HG03103 (cell line): ENCODE results near the gene KMT5C.
"Not testable (repeated sequence)": the region's sequence is repeated elsewhere in the genome, so short reads cannot be mapped to it uniquely, and the experiment has no call there.

Experiments
- ATAC-seq: cut with Tn5 transposase; IDR thresholded peaks from one replicate; pipeline ENCODE4 v1.9.1; 2021; ENCODE audit warnings: low read depth; ENCODE audit not compliant: unreplicated experiment

Gene KMT5C

DNA sequence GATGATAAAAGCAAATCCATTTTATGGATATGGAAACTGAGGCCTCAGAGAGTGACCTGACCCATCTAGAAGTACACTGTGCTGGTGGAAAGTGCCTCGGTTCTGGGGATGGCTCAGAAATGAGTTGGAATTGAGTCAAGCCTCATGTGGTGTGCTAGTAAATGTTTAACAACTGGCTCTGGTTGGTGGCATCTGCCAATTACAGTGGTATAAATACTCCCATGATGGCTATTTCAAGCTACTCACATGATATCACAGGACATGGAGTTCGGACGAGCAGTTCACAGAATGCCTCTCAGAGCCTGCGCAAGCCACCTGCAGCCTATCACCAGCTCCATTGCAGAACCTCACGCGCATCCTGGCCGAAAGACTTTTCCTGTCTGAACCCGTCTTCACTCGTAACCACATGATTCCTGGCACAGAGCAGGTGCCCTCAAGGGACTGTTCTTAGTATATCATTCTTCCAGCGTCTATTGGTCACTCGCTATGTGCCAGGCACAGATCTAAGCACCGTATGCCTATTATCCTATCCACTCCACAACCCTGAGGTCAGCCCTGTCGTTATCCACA is 23.6 kb upstream of the KMT5C start:
- no peak for ATAC-seq

GRCh38 chr19:55316646-55317045 is 23.0 kb upstream of the KMT5C start:
- ATAC-seq, result no peak

DNA sequence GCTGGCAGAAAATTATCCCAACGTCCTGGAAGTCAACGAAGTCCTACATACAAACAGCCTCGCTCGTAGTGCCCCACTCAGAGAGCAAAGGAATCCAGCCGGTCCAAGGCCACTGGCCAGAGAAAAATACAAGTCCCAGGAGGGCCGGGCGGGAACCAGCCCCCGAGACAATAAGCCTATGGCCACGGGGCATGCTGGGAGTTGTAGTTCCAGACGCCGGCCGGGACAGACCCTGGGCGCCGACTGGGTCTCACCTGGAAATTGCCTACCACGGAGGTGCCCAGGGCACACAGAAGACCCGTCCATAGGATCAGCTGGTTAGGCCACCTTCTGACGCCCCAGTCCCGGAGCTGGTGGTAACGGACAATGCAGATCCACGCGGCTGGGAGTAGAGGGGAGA is 19.9 kb upstream of the KMT5C start:
- ATAC-seq, result no peak

DNA sequence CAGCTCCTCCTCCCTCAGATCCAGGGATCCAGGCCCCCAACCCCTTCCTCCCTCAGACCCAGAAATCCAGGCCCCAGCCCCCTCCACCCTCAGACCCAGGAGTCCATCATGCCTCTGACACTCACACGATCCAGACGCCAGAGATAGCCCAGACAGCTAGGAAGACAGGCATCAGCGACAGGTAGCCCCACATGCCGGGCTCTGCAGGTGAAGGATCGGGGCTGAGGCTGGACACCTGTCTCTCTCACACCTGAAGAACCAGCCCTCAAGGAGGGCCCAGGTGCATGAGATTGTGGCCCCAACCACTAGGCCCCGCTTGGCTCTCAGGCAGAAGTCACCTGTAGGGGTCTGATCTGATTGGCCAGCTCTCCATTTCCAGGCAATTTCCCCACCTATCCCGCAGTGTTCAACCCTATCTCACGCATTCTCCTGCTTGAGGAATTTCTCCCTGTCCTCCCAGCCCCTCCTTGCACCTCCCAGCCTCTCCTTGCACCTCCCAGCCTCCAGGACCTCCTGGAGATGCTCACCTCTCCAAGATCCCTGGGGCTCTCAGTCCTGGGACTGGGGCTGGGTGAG is 18.7 kb upstream of the KMT5C start:
- no peak for ATAC-seq

DNA sequence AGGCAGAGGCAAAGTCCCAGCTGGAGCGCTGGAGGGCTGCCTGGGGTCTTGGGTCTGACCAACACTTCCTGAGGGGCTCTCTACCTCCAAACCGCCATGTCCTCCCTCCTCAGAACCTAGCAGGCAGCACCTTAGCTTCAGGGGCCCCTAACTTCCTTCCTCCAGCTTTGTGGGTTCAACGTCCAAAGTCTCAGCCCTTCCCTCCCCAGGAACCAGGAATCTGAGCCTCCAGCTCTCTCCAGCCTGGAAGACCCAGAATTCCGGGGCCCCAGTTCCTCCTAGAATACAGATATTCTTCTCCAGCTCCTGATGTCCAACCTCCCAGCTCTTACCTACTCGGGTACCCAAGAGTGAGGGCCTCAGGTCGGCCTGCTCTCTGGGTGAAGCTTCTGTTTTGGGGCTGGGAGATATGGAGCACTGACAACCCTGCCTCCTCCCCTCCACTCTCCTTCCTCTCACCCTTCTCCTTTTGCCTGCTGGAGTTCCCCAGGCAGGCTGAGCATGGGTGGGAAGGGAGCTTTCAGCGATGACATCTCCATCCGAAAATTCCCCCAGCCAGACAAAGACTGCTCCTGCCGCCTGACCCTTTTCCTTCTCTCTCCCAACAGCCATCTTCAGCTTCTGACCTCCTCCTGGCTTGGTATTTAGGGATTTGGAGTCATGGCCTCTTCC is 18.1 kb upstream of the KMT5C start:
- ATAC-seq, result no peak

- ATAC-seq, result no peak
Observed at GRCh38 chr19:55322204-55322885, 17.3 kb upstream of the KMT5C start.

- ATAC-seq, result no peak
Observed at GRCh38 chr19:55324662-55325061, 15.0 kb upstream of the KMT5C start.

- no peak for ATAC-seq
Observed at GRCh38 chr19:55325172-55325571, 14.5 kb upstream of the KMT5C start, which contains the start of gene TMEM150B. Gene TMEM150B (minus strand): TSS chr19:55325341. CDS start chr19:55321036, 4,305 bp downstream.

- ATAC-seq, result not testable (repeated sequence)
Observed at GRCh38 chr19:55328774-55329318, 10.8 kb upstream of the KMT5C start.

DNA sequence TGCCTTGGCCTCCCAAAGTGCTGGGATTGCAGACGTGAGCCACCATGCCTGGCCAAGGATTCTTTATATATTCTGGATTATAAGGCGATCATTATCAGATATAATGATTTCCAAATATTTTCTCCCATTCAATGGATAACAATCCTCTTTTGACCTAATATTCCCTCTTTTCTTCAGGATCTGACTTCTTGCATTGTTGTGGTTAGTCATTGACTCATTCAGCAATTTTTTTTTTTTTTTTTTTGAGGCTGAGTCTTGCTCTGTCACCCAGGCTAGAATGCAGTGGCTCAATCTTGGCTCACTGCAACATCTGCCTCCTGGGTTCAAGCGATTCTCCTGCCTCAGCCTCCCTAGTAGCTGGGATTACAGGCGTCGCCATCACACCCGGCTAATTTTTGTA is 9.9 kb upstream of the KMT5C start:
- ATAC-seq, result not testable (repeated sequence)

- no peak for ATAC-seq
Observed at GRCh38 chr19:55333870-55334269, 5.8 kb upstream of the KMT5C start.

DNA sequence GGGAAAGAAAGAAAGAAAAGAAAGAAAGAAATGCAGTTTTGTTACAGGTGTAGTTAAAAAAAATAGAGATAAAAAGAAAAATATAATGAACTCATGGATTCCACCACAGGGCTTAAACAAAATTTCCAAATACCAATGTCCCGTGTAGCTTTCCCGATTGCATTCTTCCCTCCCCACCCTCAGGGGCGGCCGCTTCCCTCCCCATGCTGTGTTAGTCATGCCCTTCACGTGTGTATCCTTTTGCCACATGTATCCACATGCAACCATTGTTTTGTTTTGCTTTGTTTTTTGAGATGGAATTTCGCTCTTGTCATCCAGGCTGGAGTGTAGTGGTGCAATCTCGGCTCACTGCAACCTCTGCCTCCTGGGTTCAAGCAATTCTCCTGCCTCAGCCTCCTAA is 3.6 kb upstream of the KMT5C start:
- ATAC-seq, result no peak

DNA sequence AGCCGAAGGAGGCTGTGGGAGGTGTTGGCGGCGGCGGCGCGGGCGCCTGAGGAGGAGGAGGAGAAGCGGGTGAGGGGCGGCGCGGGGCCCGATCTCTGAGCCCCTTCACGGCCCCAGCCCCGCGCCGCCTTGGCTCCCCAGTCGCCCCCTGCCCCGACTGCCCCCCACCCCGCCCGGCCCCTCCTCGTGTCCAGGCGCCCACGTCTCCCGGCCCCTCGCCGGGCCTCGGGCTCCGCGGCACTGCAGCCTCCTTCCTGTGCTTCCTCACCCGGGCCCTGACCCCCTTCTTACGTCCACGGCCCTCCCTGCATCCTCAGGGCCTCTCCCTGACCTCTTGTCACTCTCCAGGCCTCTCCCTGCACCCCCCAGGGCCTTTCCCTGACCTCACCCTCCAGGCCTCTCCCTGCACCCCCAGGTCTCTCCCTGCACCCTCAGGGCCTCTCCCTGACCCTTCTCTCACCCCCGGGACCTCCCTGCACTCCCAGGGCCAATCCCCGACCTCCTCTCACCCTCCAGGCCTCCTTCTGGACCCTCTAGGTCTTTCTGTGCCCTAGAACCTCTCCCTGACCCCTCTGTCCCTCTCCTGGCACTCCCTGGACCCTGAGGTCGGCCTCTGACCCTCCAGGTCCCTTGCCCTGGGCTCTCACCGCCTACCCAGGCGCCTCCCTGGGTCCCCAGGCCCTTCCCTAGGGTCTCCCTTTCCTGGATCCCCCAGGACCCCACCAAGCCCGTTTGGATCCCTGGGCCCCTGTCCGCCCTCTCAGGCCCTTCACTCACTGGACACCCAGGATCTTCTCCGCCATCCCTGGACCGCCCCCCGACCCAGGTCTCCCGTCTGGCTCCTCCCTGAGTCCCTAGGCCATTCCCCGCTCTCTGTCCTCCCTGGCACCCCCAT is 460 bp downstream of the KMT5C start:
- ATAC-seq, result no peak

- no peak for ATAC-seq
Observed at GRCh38 chr19:55340784-55341147, 1.1 kb downstream of the KMT5C start.

GRCh38 chr19:55341171-55341588 is 1.5 kb downstream of the KMT5C start:
- ATAC-seq, result no peak

DNA sequence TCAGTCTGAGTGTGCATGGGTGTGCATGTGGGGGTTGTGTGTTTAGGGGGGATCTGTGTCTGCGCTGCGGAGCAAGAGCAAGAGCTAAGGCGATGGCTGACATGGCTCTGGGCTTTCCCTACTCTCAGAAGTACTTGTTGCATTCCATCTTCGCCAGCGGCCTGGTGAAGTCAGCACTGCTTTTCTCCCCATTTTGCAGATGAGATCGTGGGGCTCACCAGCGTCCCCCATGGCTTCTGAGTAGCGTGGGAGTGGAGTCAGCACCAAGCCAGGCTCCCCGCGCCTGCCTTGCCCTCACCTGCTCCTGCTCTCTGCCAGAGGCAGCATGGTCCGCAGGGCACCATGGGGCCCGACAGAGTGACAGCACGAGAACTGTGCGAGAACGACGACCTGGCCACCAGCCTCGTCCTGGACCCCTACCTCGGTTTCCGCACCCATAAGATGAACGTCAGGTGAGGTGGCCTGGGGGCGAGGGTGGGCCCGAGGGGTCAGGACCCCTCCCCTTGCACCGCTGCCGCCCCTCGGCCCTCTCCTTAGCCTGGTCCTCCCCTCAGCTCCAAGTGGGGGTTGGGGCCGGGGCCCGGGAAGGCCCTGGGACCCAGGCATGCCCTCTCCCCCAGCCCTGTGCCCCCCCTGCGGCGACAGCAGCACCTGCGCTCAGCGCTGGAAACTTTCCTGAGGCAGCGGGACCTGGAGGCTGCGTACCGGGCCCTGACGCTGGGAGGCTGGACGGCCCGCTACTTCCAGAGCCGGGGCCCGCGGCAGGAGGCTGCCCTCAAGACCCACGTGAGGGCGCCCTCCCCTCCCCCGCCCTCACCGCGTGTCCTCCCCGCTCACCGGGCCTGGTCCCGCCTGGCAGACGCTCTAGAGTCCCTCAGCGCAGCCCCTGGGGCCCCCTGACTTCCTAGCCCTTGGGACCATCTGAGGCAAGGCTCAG is 2.2 kb downstream of the KMT5C start:
- ATAC-seq, result no peak

DNA sequence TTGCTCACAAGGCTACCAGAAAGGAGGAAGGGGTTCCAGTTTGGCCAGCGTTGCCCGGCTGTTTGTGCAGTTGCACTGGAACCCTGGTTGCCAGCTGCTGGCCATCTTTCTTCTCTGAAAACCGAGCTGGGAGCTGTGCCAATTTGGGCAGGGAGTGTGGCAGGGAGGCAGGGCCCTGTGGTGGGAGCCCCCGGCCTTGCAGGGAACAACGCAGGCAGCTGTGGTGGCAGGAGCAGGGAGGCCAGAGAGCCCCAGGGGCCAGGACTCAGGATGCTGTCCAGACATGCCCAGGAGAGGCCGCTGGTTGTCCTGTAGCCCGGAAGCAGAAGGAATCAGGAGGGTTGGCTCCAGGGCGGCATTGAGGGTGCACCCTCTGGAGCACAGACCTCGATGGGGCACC is 4.8 kb downstream of the KMT5C start:
- no peak for ATAC-seq

- no peak for ATAC-seq
Observed at GRCh38 chr19:55345101-55345817, 5.6 kb downstream of the KMT5C start.
